K562 (cell line): ENCODE measurements around the gene CCDC194. TPM values are rescaled to one million over a fixed set of nuclear protein-coding genes. Genes with fewer than 3 reads are reported as not detected.

Experiments used
- ARNT ChIP-seq, 2 experiments: fragments of 450-650 bp; IDR thresholded peaks; 2 replicates each; pipeline ENCODE4 v1.6.1; 2016; ENCODE audit warnings: mild to moderate bottlenecking in 1 of 2
- CBFA2T2 ChIP-seq: fragments of 450-650 bp; conservative IDR thresholded peaks from 2 replicates; pipeline ENCODE4 v1.6.1; 2017; ENCODE audit warnings: mild to moderate bottlenecking
- GABPA ChIP-seq: fragments of 200-800 bp; sonication (Bioruptor generic); conservative IDR thresholded peaks from 2 replicates; pipeline ENCODE4 v1.6.1; 2016; ENCODE audit warnings: low read depth, missing genetic modification characterization, missing compliant biosample characterization
- GABPB2 ChIP-seq: fragments of 250-450 bp; sonication (Bioruptor Pico); conservative IDR thresholded peaks from 2 replicates; pipeline ENCODE4 v1.5.1; 2021; ENCODE audit warnings: mild to moderate bottlenecking
- GATA2 ChIP-seq: sonication (generic); formaldehyde crosslinking; IDR thresholded peaks from 2 replicates; pipeline ENCODE4 v1.4.0; 2020; ENCODE audit warnings: mild to moderate bottlenecking, missing genetic modification reagents
- NR2C2 ChIP-seq, 2 experiments: fragments of 200-800 bp in 1 of 2; sonication (Bioruptor generic) in 1 of 2; sonication (generic) in 1 of 2; formaldehyde crosslinking in 1 of 2; IDR thresholded peaks; 2 replicates each; pipeline versions ENCODE4 v1.6.1 to v1.8.0; 2016 to 2022; ENCODE audit warnings: mild to moderate bottlenecking in 1 of 2, missing compliant biosample characterization in 1 of 2, missing genetic modification characterization in 1 of 2, missing genetic modification reagents in 1 of 2
- POLR2G ChIP-seq: fragments of 200-400 bp; formaldehyde crosslinking; IDR thresholded peaks from 2 replicates; pipeline ENCODE4 v1.6.1; 2017; ENCODE audit warnings: low read depth, mild to moderate bottlenecking, antibody characterized with exemption, low read length, moderate library complexity
- POLR3G ChIP-seq: IDR thresholded peaks from 2 replicates; pipeline ENCODE4 v1.6.1; 2011; ENCODE audit not compliant: insufficient read length, insufficient replicate concordance; ENCODE audit errors: extremely low read depth
- RBFOX2 ChIP-seq: fragments of 200-400 bp; formaldehyde crosslinking; IDR thresholded peaks from 2 replicates; pipeline ENCODE4 v1.6.1; 2017; ENCODE audit warnings: low read depth, mild to moderate bottlenecking, low read length, moderate library complexity
- RBM14 ChIP-seq: fragments of 200-400 bp; formaldehyde crosslinking; IDR thresholded peaks from 2 replicates; pipeline ENCODE4 v1.6.1; 2018; ENCODE audit warnings: low read depth, mild to moderate bottlenecking, low read length, moderate library complexity, borderline replicate concordance; ENCODE audit not compliant: insufficient read depth
- SETDB1 ChIP-seq: IDR thresholded peaks from one replicate; pipeline ENCODE4 v1.6.1; 2012; ENCODE audit warnings: low read length, control low read depth, inconsistent platforms
- SMAD3 ChIP-seq: fragments of 450-650 bp; formaldehyde crosslinking; conservative IDR thresholded peaks from 2 replicates; pipeline ENCODE4 v1.4.0; 2020; ENCODE audit warnings: mild to moderate bottlenecking
- SPI1 ChIP-seq: IDR thresholded peaks from 2 replicates; pipeline ENCODE4 v1.6.1; 2011; ENCODE audit warnings: low read depth, low read length, control low read depth, borderline replicate concordance
- ZNF121 ChIP-seq: sonication (generic); formaldehyde crosslinking; conservative IDR thresholded peaks from 2 replicates; pipeline ENCODE4 v1.8.0; 2022; ENCODE audit warnings: missing genetic modification reagents
- ZNF143 ChIP-seq: sonication (generic); formaldehyde crosslinking; IDR thresholded peaks from 2 replicates; pipeline ENCODE4 v1.9.0; 2022; ENCODE audit warnings: mild to moderate bottlenecking, missing genetic modification reagents
- ZNF232 ChIP-seq: sonication (generic); formaldehyde crosslinking; IDR thresholded peaks from 2 replicates; pipeline ENCODE4 v1.8.0; 2022; ENCODE audit warnings: mild to moderate bottlenecking, missing genetic modification reagents
- ZNF668 ChIP-seq: fragments of 250-450 bp; sonication (Bioruptor Pico); IDR thresholded peaks from 2 replicates; pipeline ENCODE4 v1.8.0; 2022; ENCODE audit warnings: mild to moderate bottlenecking, inconsistent platforms
- ZNF76 ChIP-seq: fragments of 250-450 bp; sonication (Bioruptor Pico); IDR thresholded peaks from 2 replicates; pipeline ENCODE4 v1.4.0; 2020; ENCODE audit warnings: mild to moderate bottlenecking, moderate library complexity, borderline replicate concordance
- ZNF780A ChIP-seq: fragments of 250-450 bp; sonication (Bioruptor Pico); IDR thresholded peaks from 2 replicates; pipeline ENCODE4 v1.5.0; 2021; ENCODE audit warnings: mild to moderate bottlenecking
- polyA plus RNA-seq, 8 experiments: library from polyadenylated mRNA; depleted of rRNA in 4 of 8; stranded (reverse) in 5 of 8; unstranded in 3 of 8; fragments of >200 nt; fragmentation: Nextera tagmentation in 2 of 8; fragmentation: Illumina TruSeq in 1 of 8; extraction: Ambion mirVana in 2 of 8; extraction: Trizol in 1 of 8; gene quantifications; 2 replicates each; pipeline versions ENCODE4 v1.2.1 to v1.2.3, GENCODE V29; 2011 to 2014; ENCODE audit warnings: inconsistent platforms in 1 of 8, missing spikeins in 1 of 8
- total RNA-seq, 7 experiments: library from RNA; depleted of rRNA in 6 of 7; stranded (reverse); fragments of >200 nt in 6 of 7; fragmentation: Illumina TruSeq in 2 of 7; extraction: Trizol in 2 of 7; gene quantifications; 2 replicates each; pipeline versions ENCODE4 v1.2.1 to v1.2.3, GENCODE V29; 2011 to 2021; ENCODE audit warnings: low replicate concordance in 1 of 7
- TF ChIP-seq, protein P1 (sequence below): sonication (generic); formaldehyde crosslinking; IDR thresholded peaks from 2 replicates; pipeline ENCODE4 v1.8.0; 2022; ENCODE audit warnings: missing genetic modification reagents, mild to moderate bottlenecking, borderline replicate concordance
- TF ChIP-seq, protein P2 (sequence below): sonication (generic); formaldehyde crosslinking; IDR thresholded peaks from 2 replicates; pipeline ENCODE4 v1.8.0; 2022; ENCODE audit warnings: missing genetic modification reagents, mild to moderate bottlenecking, moderate library complexity, borderline replicate concordance
- TF ChIP-seq, protein P3 (sequence below): fragments of 450-650 bp; conservative IDR thresholded peaks from 2 replicates; pipeline ENCODE4 v1.6.1; 2016; ENCODE audit warnings: missing genetic modification characterization, low read depth, mild to moderate bottlenecking, control low read depth, missing compliant biosample characterization
- TF ChIP-seq, protein P4 (sequence below): fragments of 450-650 bp; IDR thresholded peaks from 2 replicates; pipeline ENCODE4 v1.6.1; 2017; ENCODE audit warnings: mild to moderate bottlenecking, moderate library complexity

Gene CCDC194
- total and polyA plus RNA-seq, 9 of the 15 experiments (the other 6 are each of a cell fraction or from before 2014, with no cell fraction given), result 0.13 to 1.3 (median 0.39) TPM; not detected in 3

DNA sequence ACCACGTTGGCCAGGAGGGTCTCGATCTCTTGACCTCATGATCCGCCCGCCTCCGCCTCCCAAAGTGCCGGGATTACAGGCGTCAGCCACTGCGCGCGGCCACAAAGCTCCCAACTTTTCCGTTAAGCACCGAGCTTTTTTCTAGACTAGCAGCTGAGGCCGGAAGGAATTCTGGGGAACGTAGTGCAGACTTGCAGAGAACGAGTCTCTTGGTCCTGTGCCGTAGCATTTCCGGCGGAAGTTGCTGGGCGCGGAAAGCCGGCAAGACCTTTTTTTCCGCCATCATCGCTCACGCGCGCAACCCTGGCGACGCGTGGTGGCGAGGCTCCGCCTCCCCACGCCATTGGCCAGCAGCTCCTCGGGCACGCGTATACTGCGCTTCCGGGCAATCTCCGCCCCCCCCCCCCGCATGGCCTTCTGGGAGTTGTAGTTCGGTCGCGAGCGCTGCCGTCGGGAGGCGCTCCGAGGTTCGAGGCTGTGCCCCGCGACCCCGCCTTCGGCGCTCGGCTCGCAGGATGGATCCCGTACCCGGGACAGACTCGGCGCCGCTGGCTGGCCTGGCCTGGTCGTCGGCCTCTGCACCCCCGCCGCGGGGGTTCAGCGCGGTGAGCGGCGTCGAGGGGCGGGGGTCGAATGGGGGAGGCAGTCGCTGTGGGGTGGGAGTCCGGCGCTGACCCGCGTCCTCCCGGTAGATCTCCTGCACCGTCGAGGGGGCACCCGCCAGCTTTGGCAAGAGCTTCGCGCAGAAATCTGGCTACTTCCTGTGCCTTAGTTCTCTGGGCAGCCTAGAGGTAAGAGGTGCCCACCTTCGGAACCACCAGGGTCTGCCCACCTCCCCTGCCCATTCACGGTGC, 25.9 kb upstream of the CCDC194 start, which contains the start of gene MVB12A (continued):
- TF ChIP-seq POLR2G (peak; percentile 75), GATA2 (no peak), ZNF121 (CRISPR knock-in tag) (no peak), NR2C2 (CRISPR knock-in tag; IDR thresholded peaks at IDR 0.05) (peak; percentile 84), NR2C2 (tag; IDR thresholded peaks at IDR 0.05) (peak; percentile 93), ZNF232 (no peak), ZNF780A (CRISPR knock-in tag) (no peak), CBFA2T2 (no peak), RBFOX2 (peak; percentile 71), ZNF143 (peak; percentile 97), SPI1 (no peak), RBM14 (no peak), ZNF76 (CRISPR knock-in tag) (no peak; the same call in 1 of the 2 replicates), ZNF668 (no peak), GABPB2 (CRISPR knock-in tag) (no peak), SETDB1 (peak; percentile 48), SMAD3 (CRISPR knock-in tag) (no peak), POLR3G (no peak), GABPA (peak; percentile 98), ARNT (IDR thresholded peaks at IDR 0.05) (no peak; a peak in 1 of 4 replicates)
- TF ChIP-seq, protein P1, sequence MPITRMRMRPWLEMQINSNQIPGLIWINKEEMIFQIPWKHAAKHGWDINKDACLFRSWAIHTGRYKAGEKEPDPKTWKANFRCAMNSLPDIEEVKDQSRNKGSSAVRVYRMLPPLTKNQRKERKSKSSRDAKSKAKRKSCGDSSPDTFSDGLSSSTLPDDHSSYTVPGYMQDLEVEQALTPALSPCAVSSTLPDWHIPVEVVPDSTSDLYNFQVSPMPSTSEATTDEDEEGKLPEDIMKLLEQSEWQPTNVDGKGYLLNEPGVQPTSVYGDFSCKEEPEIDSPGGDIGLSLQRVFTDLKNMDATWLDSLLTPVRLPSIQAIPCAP (CRISPR knock-in tag), result no peak
- TF ChIP-seq, protein P2, sequence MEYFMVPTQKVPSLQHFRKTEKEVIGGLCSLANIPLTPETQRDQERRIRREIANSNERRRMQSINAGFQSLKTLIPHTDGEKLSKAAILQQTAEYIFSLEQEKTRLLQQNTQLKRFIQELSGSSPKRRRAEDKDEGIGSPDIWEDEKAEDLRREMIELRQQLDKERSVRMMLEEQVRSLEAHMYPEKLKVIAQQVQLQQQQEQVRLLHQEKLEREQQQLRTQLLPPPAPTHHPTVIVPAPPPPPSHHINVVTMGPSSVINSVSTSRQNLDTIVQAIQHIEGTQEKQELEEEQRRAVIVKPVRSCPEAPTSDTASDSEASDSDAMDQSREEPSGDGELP (CRISPR knock-in tag), result peak; percentile 99
- TF ChIP-seq, protein P3, sequence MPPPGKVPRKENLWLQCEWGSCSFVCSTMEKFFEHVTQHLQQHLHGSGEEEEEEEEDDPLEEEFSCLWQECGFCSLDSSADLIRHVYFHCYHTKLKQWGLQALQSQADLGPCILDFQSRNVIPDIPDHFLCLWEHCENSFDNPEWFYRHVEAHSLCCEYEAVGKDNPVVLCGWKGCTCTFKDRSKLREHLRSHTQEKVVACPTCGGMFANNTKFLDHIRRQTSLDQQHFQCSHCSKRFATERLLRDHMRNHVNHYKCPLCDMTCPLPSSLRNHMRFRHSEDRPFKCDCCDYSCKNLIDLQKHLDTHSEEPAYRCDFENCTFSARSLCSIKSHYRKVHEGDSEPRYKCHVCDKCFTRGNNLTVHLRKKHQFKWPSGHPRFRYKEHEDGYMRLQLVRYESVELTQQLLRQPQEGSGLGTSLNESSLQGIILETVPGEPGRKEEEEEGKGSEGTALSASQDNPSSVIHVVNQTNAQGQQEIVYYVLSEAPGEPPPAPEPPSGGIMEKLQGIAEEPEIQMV (tag), result no peak
- TF ChIP-seq, protein P4, sequence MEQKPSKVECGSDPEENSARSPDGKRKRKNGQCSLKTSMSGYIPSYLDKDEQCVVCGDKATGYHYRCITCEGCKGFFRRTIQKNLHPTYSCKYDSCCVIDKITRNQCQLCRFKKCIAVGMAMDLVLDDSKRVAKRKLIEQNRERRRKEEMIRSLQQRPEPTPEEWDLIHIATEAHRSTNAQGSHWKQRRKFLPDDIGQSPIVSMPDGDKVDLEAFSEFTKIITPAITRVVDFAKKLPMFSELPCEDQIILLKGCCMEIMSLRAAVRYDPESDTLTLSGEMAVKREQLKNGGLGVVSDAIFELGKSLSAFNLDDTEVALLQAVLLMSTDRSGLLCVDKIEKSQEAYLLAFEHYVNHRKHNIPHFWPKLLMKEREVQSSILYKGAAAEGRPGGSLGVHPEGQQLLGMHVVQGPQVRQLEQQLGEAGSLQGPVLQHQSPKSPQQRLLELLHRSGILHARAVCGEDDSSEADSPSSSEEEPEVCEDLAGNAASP, result no peak
